Heart right ventricle (tissue), 16 donors: ENCODE data around the gene ZBTB25. TPM values are rescaled to one million over a fixed set of nuclear protein-coding genes. Genes with fewer than 3 reads are reported as not detected.

Source experiments
- ATAC-seq, 8 donors: fragments of 200-7000 bp; cut with Tn5 transposase; one replicate each; pipeline ENCODE4 v1.9.1; 2020; ENCODE audit warnings: mild to moderate bottlenecking in 8 of 8, moderate library complexity in 8 of 8, moderate number of reproducible peaks in 1 of 8
- DNase-seq, 2 donors: peaks; one replicate each; pipeline ENCODE4 v3.0.0-alpha.2; 2020
- H3K27ac ChIP-seq, 10 donors: fragments of 200-600 bp; sonication (generic) in 2 of 10; one replicate each; pipeline versions ENCODE4 v1.5.0 to v1.8.0; 2020 to 2022; ENCODE audit warnings: mild to moderate bottlenecking in 3 of 10
- H3K27me3 ChIP-seq, 7 donors: fragments of 200-600 bp; one replicate each; pipeline ENCODE4 v1.8.0; 2021 to 2022; ENCODE audit warnings: mild to moderate bottlenecking in 2 of 7
- H3K36me3 ChIP-seq, 9 donors: fragments of 200-600 bp; sonication (generic) in 1 of 9; one replicate each; pipeline versions ENCODE4 v1.5.0 to v1.8.0; 2020 to 2022; ENCODE audit warnings: mild to moderate bottlenecking in 2 of 9
- H3K4me1 ChIP-seq, 9 donors: fragments of 200-600 bp; sonication (generic) in 1 of 9; one replicate each; pipeline versions ENCODE4 v1.5.0 to v1.8.0; 2020 to 2022; ENCODE audit warnings: mild to moderate bottlenecking in 4 of 9
- H3K4me3 ChIP-seq, 10 donors: fragments of 200-600 bp; sonication (generic) in 2 of 10; one replicate each; pipeline versions ENCODE4 v1.5.0 to v1.8.0; 2020 to 2022; ENCODE audit warnings: mild to moderate bottlenecking in 7 of 10, moderate library complexity in 2 of 10
- H3K9me3 ChIP-seq, 11 donors: fragments of 200-600 bp in 10 of 11; sonication (generic) in 2 of 11; one replicate each; pipeline versions ENCODE4 v1.5.0 to v1.8.0; 2013 to 2022; ENCODE audit warnings: mild to moderate bottlenecking in 2 of 11, control low read depth in 1 of 11, moderate library complexity in 1 of 11
- WGBS, 2 donors: extraction: QIAGEN DNeasy Blood & Tissue Kit; methylation state at CpG; one replicate each; pipeline ENCODE4 v1.1.7; 2013; ENCODE audit warnings: inconsistent platforms in 1 of 2; 5-methylcytosine and 5-hydroxymethylcytosine counted together
- intact Hi-C, 10 donors: fragments of 100-400 bp; cut with DNase I; formaldehyde crosslinking; loops; one replicate each; pipeline versions ENCODE4 v1.11.1 to v1.14.2; 2022
- polyA plus RNA-seq, 2 donors: library from polyadenylated mRNA; stranded (reverse); fragments of 200-250 nt; gene quantifications; one replicate each; pipeline ENCODE4 v1.2.3, GENCODE V29; 2013
- total RNA-seq, 10 donors: library from RNA; stranded (reverse); fragmentation: NEBNext Ultra II Directional in 3 of 10; extraction: Animal tissue kit (Norgen Biotek cat#: 25700) in 3 of 10; gene quantifications; one replicate each; pipeline versions ENCODE4 v1.2.1 to v1.2.4, GENCODE V29; 2021 to 2023
- TF ChIP-seq, protein P1 (sequence below), 9 donors: fragments of 200-600 bp; sonication (generic) in 2 of 9; IDR thresholded peaks; one replicate each; pipeline versions ENCODE4 v1.5.0 to v1.8.0; 2021 to 2022; ENCODE audit warnings: antibody characterized with exemption in 9 of 9, mild to moderate bottlenecking in 5 of 9, moderate library complexity in 1 of 9
- donor health status: Arrhythmogenic right ventricular cardiomyopathy.
- donor health status: ischemic (EF 13 %, LVEDD 7.1; RV severe dilation, severe dysfunction).
- donor health status: healthy with polysubstance abuse.
- donor health status: DM: no; HTN: yes; CAD: no.
- donor health status: DM: no; HTN: no; CAD: no.
- donor health status: ischemic (EF 25% LVEDD 6.9; RV normal size, moderate dysfunction).
- donor health status: ischemic (EF 25% LVEDD 5.7; RV mildly dilated, moderate dysfunction).
- donor health status: healthy.
- donor health status: DM: yes; HTN: yes; CAD: no.
- donor health status: Ischemic cardiomyopathy.
- donor health status: ischemic (EF 35%, LVEDD 5.7; RV mildly dilated, moderate dysfunction).
- donor health status: nonischemic (EF 11% LVEDD 7.7; RV severe dilation, severe dysfunction).
- donor health status: DM: yes; HTN: yes; CAD: no.
- donor health status: PGD.
- donor health status: ischemic (EF 29% LVEDD 5.4; RV normal size, mild dysfunction).
- donor health status: nonischemic (EF 23%, LVEDD 6.1; RV moderate dilation, normal function).

ZBTB25 gene
- total and polyA plus RNA-seq, 12 donors: 3.0 to 24.7 (median 20.3) TPM

DNA sequence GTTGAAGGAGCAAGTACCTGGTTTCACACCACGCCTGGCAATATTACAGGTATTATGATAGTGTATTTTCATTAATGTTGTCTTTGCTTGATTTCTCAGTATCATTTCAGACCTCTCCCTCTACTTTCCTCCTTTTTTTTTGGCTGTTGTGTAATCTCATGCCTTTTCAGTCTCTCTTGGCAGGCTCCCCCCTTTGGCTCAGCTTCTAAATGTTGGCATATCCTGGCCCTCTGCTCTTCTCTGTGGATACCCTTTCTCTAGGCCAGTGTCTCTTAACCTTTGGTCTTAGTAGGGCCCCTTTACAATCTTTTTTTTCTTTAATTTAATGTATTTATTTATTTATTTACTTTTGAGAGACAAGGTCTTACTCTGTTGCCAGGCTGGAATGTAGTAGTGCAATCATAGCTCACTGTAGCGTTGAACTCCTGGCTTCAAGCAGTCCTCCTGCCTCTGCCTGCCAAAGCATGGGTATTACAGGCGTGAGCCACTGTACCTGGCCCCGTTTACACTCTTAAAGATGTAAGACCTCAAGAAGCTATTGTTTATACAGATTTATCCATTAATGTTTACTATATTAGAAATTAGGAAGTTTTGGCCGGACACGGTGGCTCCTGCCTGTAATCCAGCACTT lies 102.7 kb downstream of the ZBTB25 start:
- H3K27ac ChIP-seq: no peak overlapping the region
- WGBS, 2 donors: 83 to 90% methylated on average over 6 of the region's 6 CpGs

More for the DNA sequence above, 102.7 kb downstream of the ZBTB25 start:
- H3K36me3 ChIP-seq: peaks cover 0 to 46% (median 0%) of the 10 kb centered on the region in 9 donors
- no peaks in the 10 kb centered on the region for H3K27me3 ChIP-seq
- H3K9me3 ChIP-seq: no peaks in the 10 kb centered on the region
- peaks cover 0 to 10% (median 0%) of the 10 kb centered on the region in 9 donors for H3K4me1 ChIP-seq
- TF ChIP-seq, protein P1, sequence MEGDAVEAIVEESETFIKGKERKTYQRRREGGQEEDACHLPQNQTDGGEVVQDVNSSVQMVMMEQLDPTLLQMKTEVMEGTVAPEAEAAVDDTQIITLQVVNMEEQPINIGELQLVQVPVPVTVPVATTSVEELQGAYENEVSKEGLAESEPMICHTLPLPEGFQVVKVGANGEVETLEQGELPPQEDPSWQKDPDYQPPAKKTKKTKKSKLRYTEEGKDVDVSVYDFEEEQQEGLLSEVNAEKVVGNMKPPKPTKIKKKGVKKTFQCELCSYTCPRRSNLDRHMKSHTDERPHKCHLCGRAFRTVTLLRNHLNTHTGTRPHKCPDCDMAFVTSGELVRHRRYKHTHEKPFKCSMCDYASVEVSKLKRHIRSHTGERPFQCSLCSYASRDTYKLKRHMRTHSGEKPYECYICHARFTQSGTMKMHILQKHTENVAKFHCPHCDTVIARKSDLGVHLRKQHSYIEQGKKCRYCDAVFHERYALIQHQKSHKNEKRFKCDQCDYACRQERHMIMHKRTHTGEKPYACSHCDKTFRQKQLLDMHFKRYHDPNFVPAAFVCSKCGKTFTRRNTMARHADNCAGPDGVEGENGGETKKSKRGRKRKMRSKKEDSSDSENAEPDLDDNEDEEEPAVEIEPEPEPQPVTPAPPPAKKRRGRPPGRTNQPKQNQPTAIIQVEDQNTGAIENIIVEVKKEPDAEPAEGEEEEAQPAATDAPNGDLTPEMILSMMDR (IDR thresholded peaks at IDR 0.05): no peak
- no peak overlapping the region for H3K4me3 ChIP-seq
- ATAC-seq: peak in 4 of 8 donors; percentile 51 to 79 (median 69)
- no peak for DNase-seq
- intact Hi-C loops: no loop called here

Other genes with a start within 250 kb of the ZBTB25 start
- 1 to 10 TPM in 4 of 10 donors, under 1 TPM in 6; 0.23 to 1.6 (median 0.88) TPM for gene ESR2, start 209.5 kb downstream of the ZBTB25 start, total RNA-seq
- gene ESR2, start 209.5 kb downstream of the ZBTB25 start, polyA plus RNA-seq: under 1 TPM; 0.12 to 0.15 TPM
- 10 to 100 TPM; 49.8 to 85.2 (median 66.9) TPM for gene MTHFD1, start 115.5 kb downstream of the ZBTB25 start, total RNA-seq
- 10 to 100 TPM; 34.5 to 47.7 TPM for gene MTHFD1, start 115.5 kb downstream of the ZBTB25 start, polyA plus RNA-seq
- under 1 TPM; 0.12 to 0.51 (median 0.20) TPM for gene AKAP5, start 38.3 kb downstream of the ZBTB25 start, total RNA-seq
- under 1 TPM; 0.07 to 0.09 TPM for gene AKAP5, start 38.3 kb downstream of the ZBTB25 start, polyA plus RNA-seq
- gene ZBTB1, start 932 bp upstream of the ZBTB25 start, total RNA-seq: 10 to 100 TPM; 17.4 to 26.4 (median 20.6) TPM
- gene ZBTB1, start 932 bp upstream of the ZBTB25 start, polyA plus RNA-seq: 10 to 100 TPM in 1 of 2 donors, 1 to 10 TPM in 1; 5.6 to 26.0 TPM
- 10 to 100 TPM in 9 of 10 donors, 1 to 10 TPM in 1; 9.4 to 77.6 (median 34.8) TPM for gene HSPA2, start 36.9 kb upstream of the ZBTB25 start, total RNA-seq
- gene HSPA2, start 36.9 kb upstream of the ZBTB25 start, polyA plus RNA-seq: 10 to 100 TPM in 1 of 2 donors, 1 to 10 TPM in 1; 2.6 to 10.3 TPM
- under 1 TPM in 8 of 10 donors, not detected in 2; 0.20 to 0.85 (median 0.49) TPM for gene PPP1R36, start 46.1 kb upstream of the ZBTB25 start, total RNA-seq
- under 1 TPM; 0.07 to 0.59 TPM for gene PPP1R36, start 46.1 kb upstream of the ZBTB25 start, polyA plus RNA-seq
- gene PLEKHG3, start 200.6 kb upstream of the ZBTB25 start, total RNA-seq: 10 to 100 TPM; 11.2 to 25.5 (median 16.2) TPM
- 1 to 10 TPM; 5.0 to 9.4 TPM for gene PLEKHG3, start 200.6 kb upstream of the ZBTB25 start, polyA plus RNA-seq